ENCODE measurements around the gene MAP1A. TPM values are rescaled to one million over a fixed set of nuclear protein-coding genes. Genes with fewer than 3 reads are reported as not detected.
"Not testable (repeated sequence)": the region's sequence is repeated elsewhere in the genome, so short reads cannot be mapped to it uniquely, and the experiment has no call there.

MAP1A gene
- total RNA-seq, 1 experiment from 2014 or later = 1.9 TPM

- intact Hi-C loops (cut with micrococcal nuclease); H3K9me2 ChIP-seq (ENCODE audit: insufficient read depth); H3K27ac ChIP-seq (ENCODE audit: low read depth, low read length); H3K9ac ChIP-seq (ENCODE audit: low read length); H2AFZ ChIP-seq (ENCODE audit: low read depth, low read length, poor library complexity, severe bottlenecking); CTCF ChIA-PET; DNase-seq (ENCODE audit: low read depth, low spot score); H3K4me3 ChIP-seq (replicated peaks in 1 of 2; ENCODE audit: low read depth in 1 of 2, low read length in 2 of 2); H3K4me1 ChIP-seq (ENCODE audit: control insufficient read depth in 1 of 2, insufficient read depth in 2 of 2, low read length in 2 of 2); ATAC-seq; POLR2A ChIA-PET; RAD21 ChIA-PET (ENCODE audit: low non-redundant PET in 1 of 2, low total read pairs in 2 of 2, uncharacterized antibody in 2 of 2, unreplicated experiment in 2 of 2); BruUV-seq (replicated peaks); H3K36me3 ChIP-seq (ENCODE audit: control insufficient read depth in 1 of 2, insufficient read depth in 2 of 2, low read length in 2 of 2); H3K4me2 ChIP-seq (ENCODE audit: low read length); H3K79me2 ChIP-seq (ENCODE audit: insufficient read depth, low read length); H3K27me3 ChIP-seq (ENCODE audit: insufficient read depth, low read length); H3K9me3 ChIP-seq (ENCODE audit: control insufficient read depth in 1 of 2, insufficient read depth in 1 of 2, low read depth in 1 of 2, low read length in 2 of 2); H4K20me1 ChIP-seq (ENCODE audit: insufficient read depth): not testable (repeated sequence)
Observed at GRCh38 chr15:43574607-43575006, 57.2 kb downstream of the MAP1A start.

Other genes starting within 250 kb of the MAP1A start
- not detected for gene TGM7, start 215.4 kb upstream of the MAP1A start, total RNA-seq (2021; ENCODE audit: unreplicated experiment)
- 4.7 TPM for gene LCMT2, start 187.0 kb upstream of the MAP1A start, total RNA-seq (2021; ENCODE audit: unreplicated experiment)
- 27.3 TPM for gene ZSCAN29, start 146.6 kb upstream of the MAP1A start, total RNA-seq (2021; ENCODE audit: unreplicated experiment)
- 38.6 TPM for gene TUBGCP4, start 146.5 kb upstream of the MAP1A start, total RNA-seq (2021; ENCODE audit: unreplicated experiment)
- 54.1 TPM for gene TP53BP1, start 24.5 kb upstream of the MAP1A start, total RNA-seq (2021; ENCODE audit: unreplicated experiment)
- 62.4 TPM for gene PPIP5K1, start 72.6 kb downstream of the MAP1A start, total RNA-seq (2021; ENCODE audit: unreplicated experiment)
- gene CKMT1B, start 76.4 kb downstream of the MAP1A start, total RNA-seq (2021; ENCODE audit: unreplicated experiment) = 24.4 TPM
- 0.91 TPM for gene STRC, start 101.2 kb downstream of the MAP1A start, total RNA-seq (2021; ENCODE audit: unreplicated experiment)
- 3.6 TPM for gene CATSPER2, start 131.2 kb downstream of the MAP1A start, total RNA-seq (2021; ENCODE audit: unreplicated experiment)
- 21.6 TPM for gene CKMT1A, start 176.3 kb downstream of the MAP1A start, total RNA-seq (2021; ENCODE audit: unreplicated experiment)
- gene PDIA3, start 228.8 kb downstream of the MAP1A start, total RNA-seq (2021; ENCODE audit: unreplicated experiment) = 435 TPM